ENCODE data around the gene SCOC. TPM values are rescaled to one million over a fixed set of nuclear protein-coding genes. Genes with fewer than 3 reads are reported as not detected.

SCOC gene
- 55.1 TPM for total RNA-seq

GRCh38 chr4:140373328-140374129, at the start of gene SCOC:
Gene SCOC, plus strand, starts transcription at chr4:140373646. Its CDS starts 5,525 bp downstream, at chr4:140379171.

GRCh38 chr4:140427106-140427918, 53.9 kb downstream of the SCOC start, which contains the start of gene CLGN:
Gene CLGN, minus strand, starts transcription at chr4:140427648. Its CDS starts 14,570 bp downstream, at chr4:140413078.

Other genes starting within 250 kb of the SCOC start
- gene MAML3, start 219.5 kb upstream of the SCOC start, total RNA-seq: 11.9 TPM
- 5.0 TPM for gene CLGN, start 54.0 kb downstream of the SCOC start, total RNA-seq
- gene MGAT4D, start 124.6 kb downstream of the SCOC start, total RNA-seq: not detected
- 54.5 TPM for gene ELMOD2, start 150.5 kb downstream of the SCOC start, total RNA-seq
- gene UCP1, start 195.3 kb downstream of the SCOC start, total RNA-seq: not detected